Right lobe of liver (tissue), 6 donors: Measurements from ENCODE around the gene ZNF621. TPM values are rescaled to one million over a fixed set of nuclear protein-coding genes. Genes with fewer than 3 reads are reported as not detected.

Experiments
- ATAC-seq, 4 donors: fragments of 200-7000 bp; cut with Tn5 transposase; one replicate each; pipeline ENCODE4 v1.9.1; 2020; ENCODE audit warnings: mild to moderate bottlenecking in 4 of 4, moderate library complexity in 4 of 4
- DNase-seq, 3 donors: peaks; one replicate each; pipeline ENCODE4 v3.0.0-alpha.2; 2020
- H3K27ac ChIP-seq, 3 donors: fragments of 200-600 bp; one replicate each; pipeline ENCODE4 v1.8.0; 2022
- H3K27me3 ChIP-seq, 2 donors: fragments of 200-600 bp; one replicate each; pipeline ENCODE4 v1.8.0; 2022
- H3K36me3 ChIP-seq, 4 donors: fragments of 200-600 bp; sonication (generic) in 1 of 4; one replicate each; pipeline versions ENCODE4 v1.5.1 to v1.8.0; 2017 to 2022; ENCODE audit warnings: control low read depth in 1 of 4
- H3K4me1 ChIP-seq, 4 donors: fragments of 200-600 bp; sonication (generic) in 1 of 4; one replicate each; pipeline versions ENCODE4 v1.5.1 to v1.8.0; 2017 to 2022; ENCODE audit warnings: control low read depth in 1 of 4
- H3K4me3 ChIP-seq, 3 donors: fragments of 200-600 bp; one replicate each; pipeline ENCODE4 v1.8.0; 2022
- H3K9me3 ChIP-seq, 4 donors: fragments of 200-600 bp; sonication (generic) in 1 of 4; one replicate each; pipeline versions ENCODE4 v1.5.1 to v1.8.0; 2017 to 2022; ENCODE audit warnings: control low read depth in 1 of 4
- POLR2A ChIP-seq: fragments of 450-650 bp; IDR thresholded peaks from one replicate; pipeline ENCODE4 v1.6.1; 2017; ENCODE audit warnings: antibody characterized with exemption, mild to moderate bottlenecking
- WGBS: methylation state at CpG from one replicate; pipeline ENCODE4 v1.1.6; 2018; ENCODE audit warnings: low coverage, low lambda C conversion rate; ENCODE audit not compliant: insufficient coverage; ENCODE audit errors: missing lambda C conversion rate; 5-methylcytosine and 5-hydroxymethylcytosine counted together
- intact Hi-C, 2 donors: fragments of 100-400 bp; cut with DNase I; formaldehyde crosslinking; loops; one replicate each; pipeline versions ENCODE4 v1.11.2 to v1.14.1; 2022
- total RNA-seq, 6 experiments: library from RNA; depleted of rRNA in 2 of 6; stranded (reverse); fragments of >200 nt in 2 of 6; fragmentation: NEBNext Ultra II Directional in 3 of 6; extraction: Animal tissue kit (Norgen Biotek cat#: 25700) in 3 of 6; gene quantifications; one replicate each; pipeline versions ENCODE4 v1.1.0 to v1.2.4, GENCODE V29; 2016 to 2023
- TF ChIP-seq, protein P1 (sequence below), 4 donors: fragments of 200-600 bp in 3 of 4; fragments of 450-650 bp in 1 of 4; IDR thresholded peaks; one replicate each; pipeline versions ENCODE4 v1.5.1 to v1.8.0; 2016 to 2022; ENCODE audit warnings: antibody characterized with exemption in 4 of 4, mild to moderate bottlenecking in 2 of 4
- donor health status: DM: no; HTN: yes; CAD: no.
- donor health status: DM: no; HTN: no; CAD: no.
- donor health status: DM: no; HTN: no; CAD: no.
- donor health status: DM: no; HTN: yes; CAD: no.
- donor health status: DM: no; HTN: yes; CAD: no.

Gene ZNF621
- total RNA-seq, 6 experiments from 2014 or later: 4.9 to 11.1 (median 7.8) TPM

DNA sequence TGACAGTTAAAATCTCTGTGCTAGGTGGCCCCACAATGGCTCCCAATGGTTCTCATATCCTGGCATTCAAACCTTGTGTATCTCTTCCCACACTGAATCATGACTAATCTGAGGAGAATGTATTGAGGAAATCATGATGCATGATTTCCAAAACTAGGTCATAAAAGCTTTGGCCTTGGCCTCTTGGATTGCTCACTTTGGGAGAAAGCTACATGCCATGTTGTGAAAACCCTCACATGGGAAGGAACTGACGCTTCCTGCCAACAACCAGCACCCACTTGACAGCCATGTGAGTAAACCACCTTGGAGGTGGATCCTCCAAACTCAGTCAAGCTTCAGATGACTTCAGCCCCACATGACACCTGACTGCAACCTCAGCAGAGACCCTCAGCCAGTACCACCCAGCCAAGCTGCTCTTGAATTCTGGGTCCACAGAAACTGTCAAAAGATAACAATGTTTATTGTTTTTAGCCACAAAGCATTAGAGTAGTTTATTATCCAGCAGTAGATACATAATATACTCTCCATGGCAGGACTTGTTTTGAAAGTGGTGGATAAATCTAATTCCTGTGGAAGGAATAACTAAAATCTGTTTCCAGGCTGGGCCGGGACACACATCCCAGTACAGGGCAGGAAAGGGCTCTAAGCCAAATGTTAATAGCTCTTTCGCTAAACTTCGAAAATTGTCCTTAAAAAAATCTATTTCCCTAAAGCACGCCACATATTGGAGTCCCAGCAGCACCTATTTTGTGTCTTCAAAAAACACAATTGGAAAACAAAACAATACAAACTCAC, 19.9 kb upstream of the ZNF621 start:
- H3K27ac ChIP-seq: no peak overlapping the region
- 51% methylated on average over 5 of the region's 5 CpGs for WGBS

DNA sequence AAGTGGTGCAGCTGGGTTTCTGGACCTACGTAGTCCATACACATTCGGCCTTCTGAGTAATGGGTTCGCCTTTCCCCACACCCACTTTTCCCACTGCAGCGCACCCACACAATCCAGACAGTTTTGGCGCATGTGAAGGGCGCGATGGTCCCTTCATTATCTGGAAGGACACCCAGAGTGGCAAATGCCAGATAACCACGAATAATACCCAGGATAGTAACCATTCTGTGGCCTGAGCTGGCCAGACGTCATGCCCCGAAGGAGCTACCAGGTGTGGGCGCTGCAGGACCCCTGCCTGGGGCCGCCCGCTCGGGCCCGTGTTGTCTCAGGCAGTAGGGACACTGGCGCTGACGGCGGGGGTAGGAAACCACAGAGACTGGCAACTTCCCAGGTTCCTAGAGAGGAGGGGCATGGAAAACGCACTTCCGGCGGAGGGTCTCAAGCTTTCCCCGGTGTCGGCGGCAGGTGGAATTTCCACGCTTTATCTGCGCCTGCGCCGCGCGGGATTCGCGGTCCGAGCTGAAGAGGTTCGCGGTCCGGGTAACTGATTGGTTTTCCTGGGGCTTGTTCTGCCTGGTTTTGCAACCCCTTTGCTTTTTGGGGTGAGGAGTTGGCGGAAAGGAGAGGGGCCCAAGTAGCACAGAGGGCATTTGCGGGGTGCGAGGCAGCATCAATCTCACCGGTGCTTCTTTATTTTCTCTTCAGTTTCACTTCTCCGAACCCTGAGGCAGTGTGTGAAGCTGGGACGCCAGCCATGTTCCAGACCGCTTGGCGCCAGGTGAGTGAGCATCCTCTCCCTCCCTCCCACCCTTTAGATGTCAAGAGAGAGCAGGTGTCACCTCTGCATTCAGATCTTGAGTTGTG, 18.9 kb upstream of the ZNF621 start, which contains the start of gene ZNF620:
Gene ZNF620 (plus strand): TSS at position 441 of the 864 bp plus-strand sequence. CDS start 314 bp downstream, at position 755.
- H3K36me3 ChIP-seq: no peaks in the 10 kb centered on the region
- peak within 1 kb of the TSS; percentile 58 to 71 (median 63) for H3K4me3 ChIP-seq
- ATAC-seq (peak; percentile 90 to 98 (median 96)), DNase-seq (peak; percentile 80 to 85 (median 82))
- H3K27ac ChIP-seq: peak within 1 kb of the TSS; percentile 42 to 70 (median 58)
- TF ChIP-seq, protein P1, sequence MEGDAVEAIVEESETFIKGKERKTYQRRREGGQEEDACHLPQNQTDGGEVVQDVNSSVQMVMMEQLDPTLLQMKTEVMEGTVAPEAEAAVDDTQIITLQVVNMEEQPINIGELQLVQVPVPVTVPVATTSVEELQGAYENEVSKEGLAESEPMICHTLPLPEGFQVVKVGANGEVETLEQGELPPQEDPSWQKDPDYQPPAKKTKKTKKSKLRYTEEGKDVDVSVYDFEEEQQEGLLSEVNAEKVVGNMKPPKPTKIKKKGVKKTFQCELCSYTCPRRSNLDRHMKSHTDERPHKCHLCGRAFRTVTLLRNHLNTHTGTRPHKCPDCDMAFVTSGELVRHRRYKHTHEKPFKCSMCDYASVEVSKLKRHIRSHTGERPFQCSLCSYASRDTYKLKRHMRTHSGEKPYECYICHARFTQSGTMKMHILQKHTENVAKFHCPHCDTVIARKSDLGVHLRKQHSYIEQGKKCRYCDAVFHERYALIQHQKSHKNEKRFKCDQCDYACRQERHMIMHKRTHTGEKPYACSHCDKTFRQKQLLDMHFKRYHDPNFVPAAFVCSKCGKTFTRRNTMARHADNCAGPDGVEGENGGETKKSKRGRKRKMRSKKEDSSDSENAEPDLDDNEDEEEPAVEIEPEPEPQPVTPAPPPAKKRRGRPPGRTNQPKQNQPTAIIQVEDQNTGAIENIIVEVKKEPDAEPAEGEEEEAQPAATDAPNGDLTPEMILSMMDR (IDR thresholded peaks at IDR 0.05): peak in 3 of 4 donors; percentile 28 to 38 (median 33)
- peak; percentile 79 for TF ChIP-seq POLR2A
- H3K27me3 ChIP-seq: no peaks in the 10 kb centered on the region
- H3K9me3 ChIP-seq: no peaks in the 10 kb centered on the region
- intact Hi-C loops: no loop called here
- H3K4me1 ChIP-seq: peaks cover 0 to 4% (median 0%) of the 10 kb centered on the region in 4 donors
- WGBS: 3% methylated on average over 24 of the region's 44 CpGs

More for the DNA sequence above, 19.9 kb upstream of the ZNF621 start:
- no peaks in the 10 kb centered on the region for H3K27me3 ChIP-seq
- no peaks in the 10 kb centered on the region for H3K9me3 ChIP-seq
- intact Hi-C loops: no loop called here
- peaks cover 0 to 4% (median 0%) of the 10 kb centered on the region in 4 donors for H3K4me1 ChIP-seq
- DNase-seq: peak in 1 of 3 donors; percentile 33
- TF ChIP-seq, protein P1 (IDR thresholded peaks at IDR 0.05): no peak
- H3K36me3 ChIP-seq: no peaks in the 10 kb centered on the region
- H3K4me3 ChIP-seq: no peak overlapping the region
- peak in 2 of 4 donors; percentile 9 to 73 for ATAC-seq

DNA sequence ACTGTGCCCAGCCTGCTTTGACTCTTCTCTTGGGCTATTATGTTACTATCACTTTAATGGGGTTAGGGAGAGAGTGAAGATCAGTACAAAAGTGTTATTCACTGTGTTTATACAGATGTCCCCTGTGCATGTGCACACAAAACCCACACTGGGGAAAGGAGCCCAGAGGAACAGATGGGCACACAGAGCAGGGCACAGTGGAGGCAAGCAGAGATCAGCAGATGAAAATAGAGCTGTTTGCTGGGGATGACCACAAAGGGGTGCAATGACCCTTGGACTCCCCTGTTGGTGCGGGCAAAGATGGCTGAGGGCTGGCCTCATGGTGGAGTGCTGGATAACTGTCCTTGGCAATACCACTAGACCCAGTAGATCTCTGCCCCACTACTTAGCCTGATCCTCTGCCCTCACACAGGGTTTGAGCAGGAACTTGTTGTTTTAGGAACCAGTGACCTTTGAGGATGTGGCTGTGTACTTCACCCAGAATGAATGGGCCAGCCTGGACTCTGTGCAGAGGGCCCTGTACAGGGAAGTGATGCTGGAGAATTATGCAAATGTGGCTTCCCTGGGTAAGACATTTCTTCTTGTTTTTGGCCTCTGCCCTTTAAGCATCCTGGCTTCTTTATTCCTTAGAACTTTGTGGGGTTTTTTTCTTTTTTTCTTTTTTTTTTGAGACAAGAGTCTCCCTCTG, 13.6 kb upstream of the ZNF621 start:
- H3K27ac ChIP-seq: no peak overlapping the region
- no peak for TF ChIP-seq POLR2A
- TF ChIP-seq, protein P1 (IDR thresholded peaks at IDR 0.05): no peak
- intact Hi-C loops: no loop called here
- peaks cover 0 to 4% (median 0%) of the 10 kb centered on the region in 4 donors for H3K4me1 ChIP-seq
- H3K4me3 ChIP-seq: no peak overlapping the region
- no peaks in the 10 kb centered on the region for H3K9me3 ChIP-seq
- peaks cover 0 to under 1% (median 0%) of the 10 kb centered on the region in 4 donors for H3K36me3 ChIP-seq
- DNase-seq (no peak), ATAC-seq (no peak)
- H3K27me3 ChIP-seq: no peaks in the 10 kb centered on the region
- WGBS: no CpG with 5 or more reads among the region's 1 CpG

DNA sequence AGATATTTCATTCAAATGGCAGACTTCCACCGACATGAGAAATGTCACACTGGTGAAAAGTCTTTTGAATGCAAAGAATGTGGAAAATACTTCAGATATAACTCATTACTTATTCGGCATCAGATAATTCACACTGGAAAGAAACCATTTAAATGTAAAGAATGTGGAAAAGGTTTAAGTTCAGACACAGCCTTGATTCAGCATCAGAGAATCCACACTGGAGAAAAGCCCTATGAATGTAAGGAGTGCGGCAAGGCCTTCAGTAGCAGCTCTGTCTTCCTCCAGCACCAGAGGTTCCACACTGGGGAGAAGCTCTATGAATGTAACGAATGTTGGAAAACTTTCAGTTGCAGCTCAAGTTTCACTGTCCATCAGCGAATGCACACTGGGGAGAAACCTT, 8.6 kb upstream of the ZNF621 start:
- 77% methylated on average over 5 of the region's 5 CpGs for WGBS
- no peaks in the 10 kb centered on the region for H3K4me1 ChIP-seq
- no peaks in the 10 kb centered on the region for H3K27me3 ChIP-seq
- intact Hi-C loops: no loop called here
- DNase-seq (no peak), ATAC-seq (no peak)
- H3K27ac ChIP-seq: no peak overlapping the region
- no peak for TF ChIP-seq POLR2A
- TF ChIP-seq, protein P1 (IDR thresholded peaks at IDR 0.05): no peak
- no peaks in the 10 kb centered on the region for H3K9me3 ChIP-seq
- H3K36me3 ChIP-seq: peaks cover 0 to 5% (median 0%) of the 10 kb centered on the region in 4 donors
- H3K4me3 ChIP-seq: no peak overlapping the region
